HFF-Myc (cell line): Measurements from ENCODE around the gene ZNF253.

Experiments
- DNase-seq: peaks from one replicate; pipeline ENCODE4 v3.0.0-alpha.2; 2011; ENCODE audit warnings: low read depth; ENCODE audit errors: extremely low read depth
- H3K4me3 ChIP-seq: replicated peaks from 2 replicates; pipeline ENCODE4 v1.5.1; 2011; ENCODE audit warnings: low read depth, mild to moderate bottlenecking, control low read depth, low read length
- CTCF ChIP-seq: IDR thresholded peaks from 2 replicates; pipeline ENCODE4 v1.5.1; 2012; ENCODE audit warnings: mild to moderate bottlenecking, low read depth, low read length, control low read depth; ENCODE audit errors: missing control alignments

ZNF253 gene

GRCh38 chr19:19937403-19937802, 71.7 kb downstream of the ZNF253 start:
- no peak for TF ChIP-seq CTCF
- no peak for DNase-seq
- no peak overlapping the region for H3K4me3 ChIP-seq

- H3K4me3 ChIP-seq: no peak overlapping the region
- DNase-seq: no peak
- no peak for TF ChIP-seq CTCF
Observed at GRCh38 chr19:19938449-19938848, 72.8 kb downstream of the ZNF253 start.

- no peak for TF ChIP-seq CTCF
- no peak for DNase-seq
- no peak overlapping the region for H3K4me3 ChIP-seq
Observed at GRCh38 chr19:19943848-19944582, 78.3 kb downstream of the ZNF253 start.
